GM06990 (cell line): ENCODE data around the gene SPEM3.
"Not testable (repeated sequence)": the region's sequence is repeated elsewhere in the genome, so short reads cannot be mapped to it uniquely, and the experiment has no call there.

Source experiments
- DNase-seq: peaks from one replicate; pipeline ENCODE4 v3.0.0-alpha.2; 2011; ENCODE audit not compliant: insufficient read length; ENCODE audit errors: extremely low read depth
- H3K27me3 ChIP-seq: replicated peaks from 2 replicates; pipeline ENCODE4 v1.6.0; 2011; ENCODE audit warnings: low read length; ENCODE audit not compliant: control insufficient read depth, insufficient read depth
- H3K36me3 ChIP-seq: 2 replicates; pipeline ENCODE4 v1.5.1; 2011; ENCODE audit warnings: low read length; ENCODE audit not compliant: control insufficient read depth, insufficient read depth
- H3K4me3 ChIP-seq: replicated peaks from 2 replicates; pipeline ENCODE4 v1.5.1; 2011; ENCODE audit warnings: low read depth, mild to moderate bottlenecking, control low read depth, low read length
- TF ChIP-seq, protein P1 (sequence below): IDR thresholded peaks from 2 replicates; pipeline ENCODE4 v1.5.1; 2011; ENCODE audit warnings: low read length, control low read depth, mild to moderate bottlenecking, inconsistent platforms; ENCODE audit not compliant: insufficient read depth, poor library complexity, severe bottlenecking

The SPEM3 gene

DNA sequence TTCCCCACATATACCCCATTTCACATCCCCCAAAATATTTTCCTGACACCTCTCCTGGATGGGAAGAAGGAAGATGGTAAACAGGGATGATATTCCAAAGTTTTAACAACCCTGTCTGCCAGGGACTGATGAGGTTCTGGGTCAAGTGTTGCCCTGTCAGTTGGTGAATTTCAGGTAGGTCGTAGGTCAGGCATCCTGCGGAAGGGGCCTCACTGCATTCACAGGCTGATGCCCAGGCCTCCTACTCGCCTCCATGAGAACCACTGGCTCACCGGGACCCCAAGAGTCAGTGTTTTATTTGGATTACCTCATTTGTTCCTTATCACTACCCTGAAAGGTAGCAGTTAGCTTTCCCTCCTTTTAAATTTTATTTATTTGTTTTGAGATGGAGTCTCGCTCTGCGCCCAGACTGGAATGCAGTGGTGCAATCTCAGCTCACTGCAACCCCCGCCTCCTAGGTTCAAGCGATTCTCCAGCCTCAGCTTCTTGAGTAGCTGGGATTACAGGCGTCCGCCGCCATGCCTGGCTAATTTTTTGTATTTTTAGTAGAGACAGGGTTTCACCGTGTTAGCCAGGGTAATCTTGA lies 40.2 kb downstream of the SPEM3 start:
- TF ChIP-seq, protein P1, sequence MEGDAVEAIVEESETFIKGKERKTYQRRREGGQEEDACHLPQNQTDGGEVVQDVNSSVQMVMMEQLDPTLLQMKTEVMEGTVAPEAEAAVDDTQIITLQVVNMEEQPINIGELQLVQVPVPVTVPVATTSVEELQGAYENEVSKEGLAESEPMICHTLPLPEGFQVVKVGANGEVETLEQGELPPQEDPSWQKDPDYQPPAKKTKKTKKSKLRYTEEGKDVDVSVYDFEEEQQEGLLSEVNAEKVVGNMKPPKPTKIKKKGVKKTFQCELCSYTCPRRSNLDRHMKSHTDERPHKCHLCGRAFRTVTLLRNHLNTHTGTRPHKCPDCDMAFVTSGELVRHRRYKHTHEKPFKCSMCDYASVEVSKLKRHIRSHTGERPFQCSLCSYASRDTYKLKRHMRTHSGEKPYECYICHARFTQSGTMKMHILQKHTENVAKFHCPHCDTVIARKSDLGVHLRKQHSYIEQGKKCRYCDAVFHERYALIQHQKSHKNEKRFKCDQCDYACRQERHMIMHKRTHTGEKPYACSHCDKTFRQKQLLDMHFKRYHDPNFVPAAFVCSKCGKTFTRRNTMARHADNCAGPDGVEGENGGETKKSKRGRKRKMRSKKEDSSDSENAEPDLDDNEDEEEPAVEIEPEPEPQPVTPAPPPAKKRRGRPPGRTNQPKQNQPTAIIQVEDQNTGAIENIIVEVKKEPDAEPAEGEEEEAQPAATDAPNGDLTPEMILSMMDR: no peak
- no peak for DNase-seq

GRCh38 chr17:7469843-7470242 lies 41.2 kb downstream of the SPEM3 start:
- H3K36me3 ChIP-seq: not testable (repeated sequence)

More for the DNA sequence above, 40.2 kb downstream of the SPEM3 start:
- Histone ChIP-seq H3K4me3 (no peak overlapping the region), H3K27me3 (no peaks in the 10 kb centered on the region), H3K36me3 (peaks cover 4% of the 10 kb centered on the region)

DNA sequence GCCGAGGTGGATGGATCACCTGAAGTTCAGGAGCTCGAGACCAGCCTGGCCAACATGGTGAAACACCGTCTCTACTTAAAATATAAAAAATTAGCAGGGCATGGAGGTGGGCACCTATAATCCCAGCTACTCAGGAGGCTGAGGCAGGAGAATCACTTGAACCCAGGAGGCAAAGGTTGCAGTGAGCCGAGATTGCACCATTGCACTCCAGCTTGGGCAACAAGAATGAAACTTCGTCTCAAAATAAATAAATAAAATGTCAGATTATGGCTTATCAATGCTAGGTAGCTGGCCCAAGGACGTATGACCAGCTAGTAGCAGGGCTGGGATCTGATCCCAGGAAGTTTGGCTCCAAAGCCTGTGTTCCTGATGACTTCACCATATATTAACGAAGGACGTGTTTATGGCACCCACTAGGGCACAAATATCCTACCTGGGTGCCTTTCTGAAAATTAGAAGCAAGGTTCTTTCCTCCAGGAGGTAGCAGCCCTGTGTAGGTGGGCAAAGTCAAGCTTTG lies 41.9 kb downstream of the SPEM3 start:
- not testable (repeated sequence) for H3K4me3 ChIP-seq, H3K36me3 ChIP-seq, H3K27me3 ChIP-seq, DNase-seq

More at GRCh38 chr17:7469843-7470242, 41.2 kb downstream of the SPEM3 start:
- not testable (repeated sequence) for H3K27me3 ChIP-seq, H3K4me3 ChIP-seq, DNase-seq

- H3K4me3 ChIP-seq: no peak overlapping the region
- peaks cover 2% of the 10 kb centered on the region; the same call in 1 of the 2 replicates for H3K36me3 ChIP-seq
- no peaks in the 10 kb centered on the region for H3K27me3 ChIP-seq
- TF ChIP-seq, protein P1: no peak
- no peak for DNase-seq
These were observed 43.1 kb downstream of the SPEM3 start for GRCh38 chr17:7471729-7472128.

GRCh38 chr17:7474767-7475166 lies 46.1 kb downstream of the SPEM3 start:
- DNase-seq, H3K36me3 ChIP-seq, H3K27me3 ChIP-seq, H3K4me3 ChIP-seq: not testable (repeated sequence)

DNA sequence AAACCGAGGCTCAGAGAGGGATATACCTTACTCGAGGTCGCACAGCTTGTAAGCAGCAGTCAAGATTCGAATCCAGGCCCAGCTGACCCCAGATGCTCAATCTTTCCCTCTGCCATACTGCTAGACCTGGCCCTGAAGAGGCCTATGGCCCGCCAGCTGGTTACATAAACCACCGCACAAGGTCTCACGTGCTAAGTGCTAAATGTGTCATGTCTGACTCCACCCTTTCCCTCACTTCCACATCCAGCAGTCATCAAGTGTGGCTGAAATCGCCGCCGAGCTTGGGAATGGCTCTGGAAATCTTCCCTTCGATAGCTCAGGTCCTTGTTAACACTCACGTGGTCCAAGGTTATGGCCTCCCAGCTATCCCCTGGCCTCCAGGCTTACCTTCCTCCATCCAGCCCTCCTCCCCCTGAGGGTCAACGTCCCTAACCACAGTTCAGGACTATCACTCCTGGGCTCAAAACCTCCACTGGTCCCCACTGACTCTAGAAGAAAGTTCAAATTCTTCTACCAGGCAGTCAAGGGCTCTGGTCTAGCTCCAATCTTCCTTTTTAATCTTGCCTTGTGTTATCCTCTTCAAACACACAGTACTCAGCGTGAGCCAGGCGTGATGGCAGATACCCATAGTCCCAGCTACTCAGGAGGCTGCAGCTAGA lies 47.2 kb downstream of the SPEM3 start:
- Histone ChIP-seq H3K27me3 (no peaks in the 10 kb centered on the region), H3K4me3 (no peak overlapping the region), H3K36me3 (no peaks in the 10 kb centered on the region)
- TF ChIP-seq, protein P1: no peak
- DNase-seq: no peak

DNA sequence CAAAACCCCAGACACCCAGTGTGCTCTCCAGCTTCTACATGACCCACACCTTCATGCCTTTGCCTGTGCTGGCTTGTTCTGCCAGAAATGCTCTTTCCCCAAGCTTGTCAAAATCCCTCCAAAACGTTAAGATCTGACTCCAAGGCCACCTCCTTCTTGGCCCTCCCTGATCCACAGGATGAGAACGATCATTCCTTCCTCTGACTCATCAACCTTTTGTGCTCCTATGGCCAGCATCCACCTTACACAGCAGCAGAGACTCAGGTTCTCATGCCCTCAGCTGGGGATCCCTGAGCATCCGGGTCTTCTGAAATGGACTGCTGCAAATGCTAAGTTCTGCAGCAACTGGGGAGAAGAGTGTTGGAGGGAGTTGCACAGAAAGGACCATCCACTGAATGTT lies 47.8 kb downstream of the SPEM3 start:
- TF ChIP-seq, protein P1: no peak
- no peak for DNase-seq
- H3K4me3 ChIP-seq: no peak overlapping the region

More for the DNA sequence above, 47.8 kb downstream of the SPEM3 start:
- no peaks in the 10 kb centered on the region for H3K27me3 ChIP-seq
- H3K36me3 ChIP-seq: no peaks in the 10 kb centered on the region
